ENCODE data around the gene TSPAN15.
A peak's percentile ranks its signal among the peaks of the same experiment; 100 is the strongest.
"Not testable (repeated sequence)": the region's sequence is repeated elsewhere in the genome, so short reads cannot be mapped to it uniquely, and the experiment has no call there.

Gene TSPAN15

DNA sequence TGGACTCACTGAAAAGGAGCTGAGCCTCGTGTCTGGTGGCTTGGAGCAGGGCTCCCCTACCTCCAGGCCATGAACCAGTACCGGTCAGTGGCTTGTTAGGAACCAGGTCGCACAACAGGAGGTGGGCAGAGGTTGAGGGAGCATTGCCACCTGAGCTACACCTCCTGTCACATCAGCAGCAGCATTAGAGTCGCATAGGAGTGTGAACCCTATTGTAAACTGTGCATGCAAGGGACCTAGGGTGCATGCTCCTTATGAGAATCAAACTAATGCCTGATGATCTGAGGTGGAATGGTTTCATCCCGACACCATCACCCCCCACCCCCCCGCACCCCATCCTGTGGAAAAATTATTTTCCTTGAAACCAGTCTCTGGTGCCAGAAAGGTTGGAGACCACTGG is 50.4 kb downstream of the TSPAN15 start:
- no peak for DNase-seq (ENCODE audit: low read depth, low spot score)

DNA sequence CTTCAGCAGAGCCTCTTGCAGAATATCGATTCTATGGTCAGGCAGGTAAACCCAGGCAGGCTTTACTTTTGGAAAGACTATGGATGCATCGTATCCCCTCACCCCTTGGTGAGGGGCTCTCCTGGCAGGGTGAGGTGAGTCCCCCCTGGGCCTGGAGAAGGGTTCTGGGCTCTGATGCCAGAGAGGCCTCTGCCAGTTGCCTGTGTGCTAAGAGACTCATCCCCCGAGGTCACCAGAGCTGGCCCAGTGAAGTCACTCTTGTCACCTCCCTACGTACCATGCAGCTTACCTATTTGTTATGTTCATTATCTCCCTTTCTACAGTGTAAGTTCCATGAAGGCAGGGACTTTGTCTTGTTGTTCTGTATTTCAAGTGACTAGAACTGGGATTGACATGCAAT is 51.3 kb downstream of the TSPAN15 start:
- DNase-seq (ENCODE audit: low read depth, low spot score): no peak

GRCh38 chr10:69503001-69503895 is 52.0 kb downstream of the TSPAN15 start:
- DNase-seq (ENCODE audit: low read depth, low spot score): no peak

DNA sequence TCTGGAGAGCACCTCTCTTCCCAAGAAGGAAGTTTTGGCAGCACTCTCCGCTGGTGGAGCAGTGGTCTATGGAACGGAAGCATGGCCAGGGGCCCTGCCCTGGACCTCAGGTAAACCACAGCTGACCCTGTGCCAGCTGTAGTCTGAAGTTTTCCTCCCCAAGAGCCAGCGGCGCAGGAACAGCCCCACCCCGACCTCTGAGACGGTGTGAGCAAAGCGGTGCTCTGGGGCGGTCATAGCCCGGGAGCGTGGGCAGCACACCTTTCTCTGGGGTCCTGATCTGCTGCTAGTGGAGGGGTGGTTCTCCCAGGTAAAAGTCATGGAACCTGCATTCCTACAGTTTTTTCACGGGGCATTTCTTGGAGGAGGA is 52.6 kb downstream of the TSPAN15 start:
- DNase-seq (ENCODE audit: low read depth, low spot score): no peak

GRCh38 chr10:69504576-69505250 is 53.4 kb downstream of the TSPAN15 start:
- DNase-seq (ENCODE audit: low read depth, low spot score): no peak

- DNase-seq (ENCODE audit: low read depth, low spot score): no peak
Observed at GRCh38 chr10:69505636-69506318, 54.5 kb downstream of the TSPAN15 start.

- no peak for DNase-seq (ENCODE audit: low read depth, low spot score)
Observed at GRCh38 chr10:69506487-69506833, 55.2 kb downstream of the TSPAN15 start.

DNA sequence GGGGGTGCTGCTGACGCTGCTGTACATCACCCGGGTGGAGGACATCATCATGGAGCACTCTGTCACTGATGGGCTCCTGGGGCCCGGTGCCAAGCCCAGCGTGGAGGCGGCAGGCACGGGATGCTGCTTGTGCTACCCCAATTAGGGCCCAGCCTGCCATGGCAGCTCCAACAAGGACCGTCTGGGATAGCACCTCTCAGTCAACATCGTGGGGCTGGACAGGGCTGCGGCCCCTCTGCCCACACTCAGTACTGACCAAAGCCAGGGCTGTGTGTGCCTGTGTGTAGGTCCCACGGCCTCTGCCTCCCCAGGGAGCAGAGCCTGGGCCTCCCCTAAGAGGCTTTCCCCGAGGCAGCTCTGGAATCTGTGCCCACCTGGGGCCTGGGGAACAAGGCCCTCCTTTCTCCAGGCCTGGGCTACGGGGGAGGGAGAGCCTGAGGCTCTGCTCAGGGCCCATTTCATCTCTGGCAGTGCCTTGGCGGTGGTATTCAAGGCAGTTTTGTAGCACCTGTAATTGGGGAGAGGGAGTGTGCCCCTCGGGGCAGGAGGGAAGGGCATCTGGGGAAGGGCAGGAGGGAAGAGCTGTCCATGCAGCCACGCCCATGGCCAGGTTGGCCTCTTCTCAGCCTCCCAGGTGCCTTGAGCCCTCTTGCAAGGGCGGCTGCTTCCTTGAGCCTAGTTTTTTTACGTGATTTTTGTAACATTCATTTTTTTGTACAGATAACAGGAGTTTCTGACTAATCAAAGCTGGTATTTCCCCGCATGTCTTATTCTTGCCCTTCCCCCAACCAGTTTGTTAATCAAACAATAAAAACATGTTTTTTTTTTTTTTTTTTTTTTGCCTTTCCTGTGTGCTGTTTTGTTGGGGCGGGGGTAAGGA is 55.8 kb downstream of the TSPAN15 start:
- no peak for DNase-seq (ENCODE audit: low read depth, low spot score)

GRCh38 chr10:69508738-69509340 is 57.6 kb downstream of the TSPAN15 start:
- DNase-seq (ENCODE audit: low read depth, low spot score): no peak

- no peak for DNase-seq (ENCODE audit: low read depth, low spot score)
Observed at GRCh38 chr10:69512901-69513300, 61.6 kb downstream of the TSPAN15 start.

DNA sequence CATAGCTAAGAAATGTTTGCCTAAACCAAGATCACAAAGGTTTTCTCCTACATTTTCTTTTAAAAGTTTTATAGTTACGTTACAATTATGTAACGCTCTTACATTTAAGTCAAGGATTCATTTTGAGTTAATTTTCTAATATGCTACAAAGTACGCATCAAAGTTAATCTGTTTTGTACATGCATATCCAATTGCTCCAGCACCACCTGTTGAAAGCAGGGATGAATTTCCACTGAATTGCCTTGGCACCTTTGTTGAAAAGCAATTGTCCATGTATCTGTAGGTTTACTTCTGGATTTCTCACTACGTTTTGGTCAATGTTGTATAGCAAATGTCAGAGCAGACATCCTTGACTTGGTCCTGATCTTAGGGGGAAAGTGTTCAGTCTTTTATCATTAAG is 62.4 kb downstream of the TSPAN15 start:
- DNase-seq (ENCODE audit: low read depth, low spot score): no peak

DNA sequence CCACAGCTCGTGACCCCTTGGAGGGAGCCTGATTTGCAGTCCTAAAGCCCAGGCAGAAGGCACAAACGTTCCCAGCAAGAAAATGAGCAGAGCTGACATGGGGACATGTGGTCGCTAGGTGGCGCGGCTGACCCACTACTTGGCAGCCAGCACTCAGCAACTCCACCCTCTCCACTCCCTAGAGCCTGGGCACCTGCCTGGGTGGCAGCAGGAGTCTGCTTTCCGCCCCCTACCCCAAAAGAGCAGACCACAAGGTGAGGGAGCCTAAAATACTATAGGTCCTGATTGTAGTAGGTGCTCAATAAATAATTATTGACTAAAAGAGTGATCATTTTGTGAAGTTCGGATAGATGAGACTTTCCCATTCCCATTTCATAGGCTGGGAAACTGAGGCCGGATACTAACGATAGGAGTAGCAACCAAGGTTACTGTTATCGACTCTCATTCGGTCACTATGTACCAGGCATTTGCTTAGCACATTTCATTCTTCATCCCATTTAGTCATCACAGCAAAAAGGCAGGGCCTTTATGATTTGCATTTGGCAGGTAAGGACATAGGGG is 64.5 kb downstream of the TSPAN15 start:
- peak; percentile 84 for DNase-seq (ENCODE audit: low read depth, low spot score)

- no peak for DNase-seq (ENCODE audit: low read depth, low spot score)
Observed at GRCh38 chr10:69516316-69516715, 65.1 kb downstream of the TSPAN15 start.

- DNase-seq (ENCODE audit: low read depth, low spot score): no peak
Observed at GRCh38 chr10:69516796-69517195, 65.5 kb downstream of the TSPAN15 start.

GRCh38 chr10:69517271-69517848 is 66.1 kb downstream of the TSPAN15 start:
- DNase-seq (ENCODE audit: low read depth, low spot score): no peak

GRCh38 chr10:69527961-69528360 is 76.7 kb downstream of the TSPAN15 start:
- no peak for DNase-seq (ENCODE audit: low read depth, low spot score)

- DNase-seq (ENCODE audit: low read depth, low spot score): no peak
Observed at GRCh38 chr10:69533658-69534057, 82.4 kb downstream of the TSPAN15 start.

- DNase-seq (ENCODE audit: low read depth, low spot score): not testable (repeated sequence)
Observed at GRCh38 chr10:69536521-69536920, 85.3 kb downstream of the TSPAN15 start.

GRCh38 chr10:69537449-69537848 is 86.2 kb downstream of the TSPAN15 start:
- DNase-seq (ENCODE audit: low read depth, low spot score): no peak

DNA sequence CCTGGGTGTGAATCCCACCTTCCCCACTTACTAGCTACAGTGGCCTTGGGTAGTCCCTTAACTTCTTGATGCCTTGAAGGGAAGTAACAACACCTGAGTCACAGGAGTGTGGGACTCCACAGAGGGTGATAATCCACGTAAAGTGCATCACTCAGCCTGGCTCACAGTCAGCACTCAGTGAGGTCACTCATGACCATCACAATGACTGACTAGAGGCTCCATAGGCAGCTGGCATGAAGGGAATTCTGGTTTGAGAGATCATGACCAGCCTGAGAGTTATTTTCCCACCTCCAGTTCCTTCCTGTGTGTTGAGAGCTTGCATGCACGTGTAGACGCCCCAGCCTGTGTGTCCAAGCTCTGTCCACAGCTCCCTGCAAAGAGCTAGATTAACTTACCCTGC is 87.2 kb downstream of the TSPAN15 start:
- DNase-seq (ENCODE audit: low read depth, low spot score): peak; percentile 14

DNA sequence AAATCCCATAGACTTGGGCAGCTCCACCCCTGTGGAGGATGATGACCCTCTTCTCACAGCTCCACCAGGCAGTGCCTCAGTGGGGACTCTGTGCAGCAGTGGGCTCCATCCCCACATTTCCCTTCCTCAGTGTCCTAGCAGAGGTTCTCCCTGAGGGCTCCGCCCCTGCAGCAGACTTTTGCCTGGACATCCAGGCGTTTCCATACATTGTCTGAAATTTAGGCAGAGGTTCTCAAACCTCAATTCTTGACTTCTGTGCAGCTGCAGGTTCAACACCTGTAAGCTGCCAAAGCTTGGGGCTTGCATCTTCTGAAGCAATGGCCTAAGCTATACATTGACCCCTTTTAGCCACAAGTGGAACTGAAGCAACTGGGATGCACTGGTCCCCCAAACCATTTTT is 90.2 kb downstream of the TSPAN15 start:
- no peak for DNase-seq (ENCODE audit: low read depth, low spot score)
